ENCODE data around the gene POFUT2.

DNA sequence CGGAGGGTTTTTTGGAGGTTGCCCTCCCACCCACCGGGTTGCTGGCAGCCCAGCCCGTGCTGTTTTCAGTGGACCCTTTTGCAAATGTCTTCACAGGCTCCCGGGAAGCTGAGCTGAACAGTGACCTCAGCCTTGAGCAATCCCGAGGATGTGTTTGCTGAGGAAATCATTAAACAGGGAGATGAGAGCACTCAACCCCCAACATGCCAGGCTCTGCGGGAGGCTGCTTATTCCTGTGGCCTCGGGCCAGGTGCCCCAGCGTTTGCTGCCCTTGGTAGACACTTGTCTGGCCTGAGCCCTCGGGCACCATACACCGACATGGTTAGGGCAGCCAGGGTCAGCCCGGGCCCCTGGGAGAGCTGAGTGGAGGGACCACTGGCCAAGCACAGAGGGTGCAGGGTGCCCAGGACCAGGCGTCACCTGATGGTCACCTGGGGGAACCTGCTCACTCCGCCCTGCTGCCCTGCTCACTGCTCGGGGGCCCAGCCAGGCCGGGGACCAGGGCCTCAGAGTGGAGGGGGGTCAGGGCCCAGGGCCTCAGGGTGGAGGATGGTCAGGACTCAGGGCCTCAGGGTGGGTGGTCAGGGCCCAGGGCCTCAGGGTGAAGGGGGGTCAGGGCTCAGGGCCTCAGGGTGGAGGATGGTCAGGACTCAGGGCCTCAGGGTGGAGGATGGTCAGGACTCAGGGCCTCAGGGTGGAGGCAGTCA, 42.5 kb upstream of the POFUT2 start:
- TF ChIP-seq, protein P1, sequence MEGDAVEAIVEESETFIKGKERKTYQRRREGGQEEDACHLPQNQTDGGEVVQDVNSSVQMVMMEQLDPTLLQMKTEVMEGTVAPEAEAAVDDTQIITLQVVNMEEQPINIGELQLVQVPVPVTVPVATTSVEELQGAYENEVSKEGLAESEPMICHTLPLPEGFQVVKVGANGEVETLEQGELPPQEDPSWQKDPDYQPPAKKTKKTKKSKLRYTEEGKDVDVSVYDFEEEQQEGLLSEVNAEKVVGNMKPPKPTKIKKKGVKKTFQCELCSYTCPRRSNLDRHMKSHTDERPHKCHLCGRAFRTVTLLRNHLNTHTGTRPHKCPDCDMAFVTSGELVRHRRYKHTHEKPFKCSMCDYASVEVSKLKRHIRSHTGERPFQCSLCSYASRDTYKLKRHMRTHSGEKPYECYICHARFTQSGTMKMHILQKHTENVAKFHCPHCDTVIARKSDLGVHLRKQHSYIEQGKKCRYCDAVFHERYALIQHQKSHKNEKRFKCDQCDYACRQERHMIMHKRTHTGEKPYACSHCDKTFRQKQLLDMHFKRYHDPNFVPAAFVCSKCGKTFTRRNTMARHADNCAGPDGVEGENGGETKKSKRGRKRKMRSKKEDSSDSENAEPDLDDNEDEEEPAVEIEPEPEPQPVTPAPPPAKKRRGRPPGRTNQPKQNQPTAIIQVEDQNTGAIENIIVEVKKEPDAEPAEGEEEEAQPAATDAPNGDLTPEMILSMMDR (IDR thresholded peaks at IDR 0.05; ENCODE audit: low read length): no peak
- TF ChIP-seq EZH2 (IDR thresholded peaks at IDR 0.05; ENCODE audit: borderline replicate concordance, low read length): no peak

All from OCI-LY1 (cell line).